Colonic mucosa (tissue), 4 donors: ENCODE measurements around the gene PSMD12. TPM values are rescaled to one million over a fixed set of nuclear protein-coding genes. Genes with fewer than 3 reads are reported as not detected.
"Not testable (repeated sequence)": the region's sequence is repeated elsewhere in the genome, so short reads cannot be mapped to it uniquely, and the experiment has no call there.

Experiments used
- DNase-seq: peaks from one replicate; pipeline ENCODE4 v3.0.0-alpha.2; 2020
- H3K27ac ChIP-seq: fragments of 200-600 bp; one replicate; pipeline ENCODE4 v1.8.0; 2021
- H3K27me3 ChIP-seq: fragments of 200-600 bp; one replicate; pipeline ENCODE4 v1.8.0; 2021
- H3K36me3 ChIP-seq: fragments of 200-600 bp; one replicate; pipeline ENCODE4 v1.8.0; 2021
- H3K4me1 ChIP-seq: fragments of 200-600 bp; one replicate; pipeline ENCODE4 v1.8.0; 2021; ENCODE audit warnings: mild to moderate bottlenecking
- H3K4me3 ChIP-seq: fragments of 200-600 bp; one replicate; pipeline ENCODE4 v1.8.0; 2021
- H3K9ac ChIP-seq, 2 donors: one replicate each; pipeline ENCODE4 v1.7.0; 2013; ENCODE audit warnings: control low read depth in 2 of 2, low read depth in 2 of 2, low read length in 2 of 2
- H3K9me3 ChIP-seq: fragments of 200-600 bp; one replicate; pipeline ENCODE4 v1.8.0; 2021
- intact Hi-C: fragments of 100-400 bp; cut with DNase I; formaldehyde crosslinking; loops from one replicate; pipeline ENCODE4 v1.14.1; 2022
- total RNA-seq, 2 donors: library from RNA; stranded (reverse); fragmentation: NEBNext Ultra II Directional in 1 of 2; extraction: Animal tissue kit (Norgen Biotek cat#: 25700) in 1 of 2; gene quantifications; one replicate each; pipeline ENCODE4 v1.2.1, GENCODE V29; 2021
- TF ChIP-seq, protein P1 (sequence below): fragments of 200-600 bp; IDR thresholded peaks from one replicate; pipeline ENCODE4 v1.8.0; 2022; ENCODE audit warnings: antibody characterized with exemption, mild to moderate bottlenecking
- donor health status: healthy.
- donor health status: DM: no; HTN: no; CAD: no.
- donor health status: DM: no; HTN: no; CAD: no.

Gene PSMD12
- total RNA-seq, 2 donors from 2014 or later = 39.4 to 51.1 TPM

DNA sequence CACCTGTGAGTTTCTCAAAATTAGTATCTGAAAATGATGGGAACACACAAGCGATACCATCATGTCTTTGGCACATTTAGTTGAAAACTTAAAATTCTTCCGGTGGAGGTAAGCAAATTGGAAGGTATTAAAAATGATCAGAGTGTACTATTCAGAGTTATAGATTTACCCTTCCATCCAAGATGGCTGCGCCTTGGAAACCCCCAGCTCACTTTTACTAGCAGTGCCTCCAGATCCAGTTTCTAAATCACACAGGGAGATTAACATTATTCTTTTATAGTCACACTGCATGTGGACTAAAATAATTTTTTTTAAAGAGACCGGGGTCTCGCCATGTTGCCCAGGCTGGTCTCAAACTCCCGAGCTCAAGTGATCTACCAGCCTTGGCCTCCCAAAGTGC lies 25.7 kb upstream of the PSMD12 start:
- Histone ChIP-seq H3K4me3 (no peak overlapping the region), H3K27ac (no peak overlapping the region), H3K9ac (no peak overlapping the region), H3K36me3 (no peaks in the 10 kb centered on the region), H3K9me3 (no peaks in the 10 kb centered on the region), H3K27me3 (no peaks in the 10 kb centered on the region), H3K4me1 (no peaks in the 10 kb centered on the region)
- DNase-seq = no peak
- intact Hi-C loops = no loop called here
- TF ChIP-seq, protein P1, sequence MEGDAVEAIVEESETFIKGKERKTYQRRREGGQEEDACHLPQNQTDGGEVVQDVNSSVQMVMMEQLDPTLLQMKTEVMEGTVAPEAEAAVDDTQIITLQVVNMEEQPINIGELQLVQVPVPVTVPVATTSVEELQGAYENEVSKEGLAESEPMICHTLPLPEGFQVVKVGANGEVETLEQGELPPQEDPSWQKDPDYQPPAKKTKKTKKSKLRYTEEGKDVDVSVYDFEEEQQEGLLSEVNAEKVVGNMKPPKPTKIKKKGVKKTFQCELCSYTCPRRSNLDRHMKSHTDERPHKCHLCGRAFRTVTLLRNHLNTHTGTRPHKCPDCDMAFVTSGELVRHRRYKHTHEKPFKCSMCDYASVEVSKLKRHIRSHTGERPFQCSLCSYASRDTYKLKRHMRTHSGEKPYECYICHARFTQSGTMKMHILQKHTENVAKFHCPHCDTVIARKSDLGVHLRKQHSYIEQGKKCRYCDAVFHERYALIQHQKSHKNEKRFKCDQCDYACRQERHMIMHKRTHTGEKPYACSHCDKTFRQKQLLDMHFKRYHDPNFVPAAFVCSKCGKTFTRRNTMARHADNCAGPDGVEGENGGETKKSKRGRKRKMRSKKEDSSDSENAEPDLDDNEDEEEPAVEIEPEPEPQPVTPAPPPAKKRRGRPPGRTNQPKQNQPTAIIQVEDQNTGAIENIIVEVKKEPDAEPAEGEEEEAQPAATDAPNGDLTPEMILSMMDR = no peak

DNA sequence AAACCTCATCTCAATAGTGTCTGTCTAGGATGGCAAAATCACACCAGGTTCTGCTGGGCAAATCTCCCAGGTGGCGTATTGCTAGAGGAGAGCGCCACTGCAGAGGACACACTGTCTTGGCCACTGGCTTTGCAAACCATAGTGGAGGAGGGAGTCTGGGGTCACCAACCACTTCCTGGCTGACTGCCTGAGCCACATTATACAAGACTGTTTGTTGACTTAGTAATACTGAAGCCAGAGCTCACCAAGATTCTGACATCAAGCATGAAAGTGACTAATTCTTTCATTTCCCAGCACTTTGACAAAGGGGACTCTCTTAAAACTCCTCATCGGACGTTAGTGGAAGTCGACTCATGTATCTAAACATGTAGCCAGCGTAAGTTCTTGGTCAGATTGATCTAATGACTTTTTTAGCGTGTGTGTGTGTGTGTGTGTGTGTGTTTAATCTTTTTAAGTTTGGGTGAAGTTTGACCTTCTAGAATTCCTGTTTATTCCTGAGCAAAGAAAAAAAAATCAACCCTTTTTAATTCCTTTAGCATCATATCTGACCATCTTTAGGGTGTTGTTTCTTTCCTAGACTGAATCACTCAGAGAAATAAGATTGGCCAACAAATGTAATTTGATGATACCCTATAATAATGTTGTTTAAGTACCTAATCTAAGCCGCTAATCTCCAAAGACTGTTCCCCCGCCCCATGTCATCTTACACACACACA lies 24.4 kb upstream of the PSMD12 start:
- Histone ChIP-seq H3K9me3 (no peaks in the 10 kb centered on the region), H3K4me1 (no peaks in the 10 kb centered on the region), H3K9ac (peak overlapping the region in 1 of 2 donors; percentile 27), H3K36me3 (no peaks in the 10 kb centered on the region), H3K27me3 (no peaks in the 10 kb centered on the region), H3K4me3 (no peak overlapping the region), H3K27ac (peak overlapping the region; percentile 30)
- DNase-seq = no peak
- TF ChIP-seq, protein P1 = no peak
- intact Hi-C loops = no loop called here

DNA sequence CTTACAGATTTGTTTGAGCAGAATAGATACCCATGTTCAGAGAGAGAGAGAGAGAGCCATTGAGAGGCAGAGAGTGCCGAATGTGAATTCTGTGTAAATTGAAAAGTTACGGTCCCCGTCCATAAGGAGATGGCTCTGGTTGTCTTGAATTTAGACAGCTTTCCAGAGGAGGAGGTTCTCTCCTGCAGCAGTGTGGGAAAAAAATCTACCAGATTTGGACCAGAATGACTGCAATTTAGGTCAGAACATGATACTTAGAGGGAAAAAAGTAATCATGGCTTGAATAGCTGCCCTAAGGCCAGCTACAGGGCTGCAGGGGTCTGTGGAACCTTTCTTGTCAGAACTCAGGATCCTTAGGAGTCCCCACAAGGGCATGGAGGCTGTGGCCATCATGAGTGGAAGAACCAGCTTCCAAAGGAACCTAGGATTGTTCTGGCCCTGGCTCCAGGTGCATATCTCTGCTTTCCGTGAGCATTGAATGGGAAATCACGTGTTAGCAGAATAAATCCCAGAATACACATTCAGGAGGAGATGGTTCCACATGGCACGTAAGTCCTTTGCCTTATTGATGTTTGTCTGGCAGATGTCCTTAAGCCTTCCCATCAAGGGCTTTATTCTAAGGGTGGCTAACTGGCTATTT lies 23.7 kb upstream of the PSMD12 start:
- H3K36me3 ChIP-seq = no peaks in the 10 kb centered on the region
- H3K27me3 ChIP-seq = no peaks in the 10 kb centered on the region
- no peaks in the 10 kb centered on the region for H3K9me3 ChIP-seq
- no peaks in the 10 kb centered on the region for H3K4me1 ChIP-seq
- H3K9ac ChIP-seq = no peak overlapping the region
- DNase-seq = no peak
- TF ChIP-seq, protein P1 = no peak
- no peak overlapping the region for H3K4me3 ChIP-seq
- intact Hi-C loops = no loop called here
- H3K27ac ChIP-seq = peak overlapping the region; percentile 30

DNA sequence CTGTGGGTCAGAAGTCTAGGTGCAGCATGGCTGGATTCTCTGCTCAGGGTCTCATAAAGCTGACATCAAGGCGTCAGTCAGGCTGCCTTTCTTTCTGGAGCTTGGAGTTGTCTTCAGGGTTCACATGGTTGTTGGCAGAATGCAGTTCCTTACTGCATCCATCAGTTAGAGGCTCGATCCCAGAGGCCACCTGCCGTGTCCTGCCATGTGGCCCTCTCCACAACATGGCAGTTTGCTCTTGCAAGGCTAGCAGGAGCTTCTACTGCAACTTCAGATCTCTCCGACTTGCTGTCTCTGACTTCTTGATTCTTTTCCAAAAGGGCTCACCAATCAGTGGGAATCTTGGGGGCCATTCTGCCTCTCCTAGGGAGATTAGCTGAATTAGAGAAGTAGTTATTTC lies 22.6 kb upstream of the PSMD12 start:
- Histone ChIP-seq H3K9me3 (no peaks in the 10 kb centered on the region), H3K36me3 (no peaks in the 10 kb centered on the region), H3K27me3 (no peaks in the 10 kb centered on the region), H3K9ac (no peak overlapping the region), H3K27ac (no peak overlapping the region), H3K4me1 (no peaks in the 10 kb centered on the region), H3K4me3 (no peak overlapping the region)
- no peak for DNase-seq
- TF ChIP-seq, protein P1 = no peak
- intact Hi-C loops = no loop called here

DNA sequence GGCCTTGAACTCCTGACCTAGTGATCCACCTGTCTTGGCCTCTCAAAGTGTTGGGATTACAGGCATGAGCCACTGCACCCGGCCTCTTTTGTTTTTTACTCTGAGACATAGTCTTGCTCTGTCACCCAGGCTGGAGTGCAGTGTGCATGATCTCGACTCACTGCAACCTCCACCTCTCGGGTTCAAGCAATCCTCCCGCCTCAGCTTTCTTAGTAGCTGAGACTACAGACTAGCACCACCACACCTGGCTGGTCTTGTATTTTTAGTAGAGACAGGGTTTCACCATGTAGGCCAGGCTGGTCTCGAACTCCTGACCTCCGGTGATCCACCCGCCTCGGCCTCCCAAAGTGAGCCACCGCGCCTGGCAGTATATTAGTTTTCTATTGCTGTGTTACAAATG lies 22.2 kb upstream of the PSMD12 start:
- not testable (repeated sequence) for H3K4me1 ChIP-seq, H3K9ac ChIP-seq, DNase-seq

DNA sequence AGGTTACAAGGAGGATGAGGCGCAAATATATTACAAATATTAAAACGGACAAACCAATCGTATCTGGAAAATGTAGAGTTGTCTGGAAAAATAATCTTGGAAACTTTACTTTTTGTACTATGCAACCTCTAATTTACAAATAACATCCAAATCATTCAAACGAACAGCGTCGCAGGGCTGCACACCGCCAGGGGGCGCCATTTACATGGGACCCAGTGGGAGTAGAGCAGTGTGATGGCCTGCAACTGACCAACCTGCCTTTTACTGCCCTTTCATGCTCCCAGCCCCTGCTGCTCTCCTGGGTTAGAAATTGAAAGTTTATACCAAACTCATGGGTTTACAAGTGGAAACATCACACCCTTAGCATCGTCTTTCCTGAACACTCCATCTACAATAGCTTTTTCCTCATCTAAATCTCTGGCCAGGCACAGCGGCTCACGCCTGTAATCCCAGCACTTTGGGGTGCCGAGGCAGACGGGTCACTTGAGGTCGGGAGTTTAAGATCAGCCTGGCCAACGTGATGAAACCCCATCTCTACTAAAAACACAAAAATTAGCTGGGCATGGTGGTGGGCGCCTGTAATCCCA lies 20.7 kb upstream of the PSMD12 start:
- Histone ChIP-seq H3K4me1 (no peaks in the 10 kb centered on the region), H3K27me3 (no peaks in the 10 kb centered on the region), H3K27ac (no peak overlapping the region), H3K4me3 (no peak overlapping the region), H3K36me3 (no peaks in the 10 kb centered on the region), H3K9ac (no peak overlapping the region), H3K9me3 (no peaks in the 10 kb centered on the region)
- TF ChIP-seq, protein P1 = peak; percentile 81
- intact Hi-C loops = no loop called here
- peak; percentile 73 for DNase-seq

More for the DNA sequence above, 22.2 kb upstream of the PSMD12 start:
- H3K27me3 ChIP-seq, H3K4me3 ChIP-seq, H3K36me3 ChIP-seq, intact Hi-C loops, H3K27ac ChIP-seq, H3K9me3 ChIP-seq: not testable (repeated sequence)
